Heart left ventricle (tissue), 13 donors: Measurements from ENCODE around the gene ADCY5.

ENCODE experiments used
- POLR2A ChIP-seq, 2 donors: fragments of 450-650 bp; IDR thresholded peaks; one replicate each; pipeline ENCODE4 v1.6.1; 2017; ENCODE audit warnings: antibody characterized with exemption in 2 of 2, mild to moderate bottlenecking in 2 of 2, moderate library complexity in 2 of 2
- TF ChIP-seq, protein P1 (sequence below), 12 donors: fragments of 200-600 bp; sonication (generic) in 4 of 12; IDR thresholded peaks; one replicate each; pipeline versions ENCODE4 v1.5.0 to v1.8.0; 2018 to 2022; ENCODE audit warnings: antibody characterized with exemption in 12 of 12, mild to moderate bottlenecking in 5 of 12
- donor health status: ischemic (EF 13 %, LVEDD 7.1; RV severe dilation, severe dysfunction).
- donor health status: DM: no; HTN: yes; CAD: no.
- donor health status: DM: no; HTN: no; CAD: no.
- donor health status: ischemic (EF 25% LVEDD 6.9; RV normal size, moderate dysfunction).
- donor health status: ischemic (EF 25% LVEDD 5.7; RV mildly dilated, moderate dysfunction).
- donor health status: ischemic (EF 35%, LVEDD 5.7; RV mildly dilated, moderate dysfunction).
- donor health status: nonischemic (EF 11% LVEDD 7.7; RV severe dilation, severe dysfunction).
- donor health status: DM: yes; HTN: yes; CAD: no.
- donor health status: PGD.
- donor health status: ischemic (EF 29% LVEDD 5.4; RV normal size, mild dysfunction).
- donor health status: nonischemic (EF 23%, LVEDD 6.1; RV moderate dilation, normal function).

GRCh38 chr3:123439806-123440580, 8.9 kb downstream of the ADCY5 start:
- TF ChIP-seq POLR2A (IDR thresholded peaks at IDR 0.05) = no peak
- TF ChIP-seq, protein P1, sequence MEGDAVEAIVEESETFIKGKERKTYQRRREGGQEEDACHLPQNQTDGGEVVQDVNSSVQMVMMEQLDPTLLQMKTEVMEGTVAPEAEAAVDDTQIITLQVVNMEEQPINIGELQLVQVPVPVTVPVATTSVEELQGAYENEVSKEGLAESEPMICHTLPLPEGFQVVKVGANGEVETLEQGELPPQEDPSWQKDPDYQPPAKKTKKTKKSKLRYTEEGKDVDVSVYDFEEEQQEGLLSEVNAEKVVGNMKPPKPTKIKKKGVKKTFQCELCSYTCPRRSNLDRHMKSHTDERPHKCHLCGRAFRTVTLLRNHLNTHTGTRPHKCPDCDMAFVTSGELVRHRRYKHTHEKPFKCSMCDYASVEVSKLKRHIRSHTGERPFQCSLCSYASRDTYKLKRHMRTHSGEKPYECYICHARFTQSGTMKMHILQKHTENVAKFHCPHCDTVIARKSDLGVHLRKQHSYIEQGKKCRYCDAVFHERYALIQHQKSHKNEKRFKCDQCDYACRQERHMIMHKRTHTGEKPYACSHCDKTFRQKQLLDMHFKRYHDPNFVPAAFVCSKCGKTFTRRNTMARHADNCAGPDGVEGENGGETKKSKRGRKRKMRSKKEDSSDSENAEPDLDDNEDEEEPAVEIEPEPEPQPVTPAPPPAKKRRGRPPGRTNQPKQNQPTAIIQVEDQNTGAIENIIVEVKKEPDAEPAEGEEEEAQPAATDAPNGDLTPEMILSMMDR (IDR thresholded peaks at IDR 0.05) = no peak
